Measurements from ENCODE around the gene CALCOCO2. TPM values are rescaled to one million over a fixed set of nuclear protein-coding genes. Genes with fewer than 3 reads are reported as not detected.
"Not testable (repeated sequence)": the region's sequence is repeated elsewhere in the genome, so short reads cannot be mapped to it uniquely, and the experiment has no call there.

CALCOCO2 gene
- total RNA-seq, 2 donors from 2014 or later: 146 to 181 TPM

- intact Hi-C loops (cut with DNase I): no loop called here
- no peak for DNase-seq (ENCODE audit: low spot score)
Observed at GRCh38 chr17:48868916-48869500, 38.2 kb downstream of the CALCOCO2 start.

DNA sequence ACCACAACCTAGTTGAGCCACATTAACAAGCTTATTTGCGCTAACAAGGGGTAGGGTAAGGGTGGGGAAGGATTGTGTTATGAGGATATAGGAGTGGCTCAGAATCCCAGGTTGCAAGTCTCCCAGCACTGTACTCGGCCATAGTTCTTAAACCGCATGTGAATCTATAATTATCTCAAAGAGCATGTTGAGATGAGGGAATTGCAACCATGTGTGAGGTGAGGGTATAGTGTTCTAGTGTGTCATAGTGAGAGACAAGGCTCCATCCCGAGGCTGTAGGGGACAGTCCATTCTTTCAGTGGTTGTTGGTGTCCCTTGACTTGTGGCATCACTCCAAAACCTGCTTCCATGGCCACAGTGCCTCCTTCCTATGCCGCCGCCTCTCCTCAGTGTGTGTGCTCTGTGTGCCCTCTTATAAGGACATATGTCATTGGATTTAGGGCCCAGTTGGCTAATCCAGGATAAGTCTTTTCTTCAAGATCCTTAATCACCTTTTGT, 39.0 kb downstream of the CALCOCO2 start:
- no peak for DNase-seq (ENCODE audit: low spot score)
- intact Hi-C loops (cut with DNase I): loop anchor here in 1 of 2 donors (10.0 kb wide), 2 partner anchors 145 to 195 kb away; partner anchors contain the start of genes HOXB13, PRAC1 and PRAC2

- intact Hi-C loops (cut with DNase I): loop anchor here in 1 of 2 donors (10.0 kb wide), 2 partner anchors 146 to 196 kb away; partner anchors contain the start of genes HOXB13, PRAC1 and PRAC2
- no peak for DNase-seq (ENCODE audit: low spot score)
Observed at GRCh38 chr17:48871035-48871550, 40.3 kb downstream of the CALCOCO2 start.

DNA sequence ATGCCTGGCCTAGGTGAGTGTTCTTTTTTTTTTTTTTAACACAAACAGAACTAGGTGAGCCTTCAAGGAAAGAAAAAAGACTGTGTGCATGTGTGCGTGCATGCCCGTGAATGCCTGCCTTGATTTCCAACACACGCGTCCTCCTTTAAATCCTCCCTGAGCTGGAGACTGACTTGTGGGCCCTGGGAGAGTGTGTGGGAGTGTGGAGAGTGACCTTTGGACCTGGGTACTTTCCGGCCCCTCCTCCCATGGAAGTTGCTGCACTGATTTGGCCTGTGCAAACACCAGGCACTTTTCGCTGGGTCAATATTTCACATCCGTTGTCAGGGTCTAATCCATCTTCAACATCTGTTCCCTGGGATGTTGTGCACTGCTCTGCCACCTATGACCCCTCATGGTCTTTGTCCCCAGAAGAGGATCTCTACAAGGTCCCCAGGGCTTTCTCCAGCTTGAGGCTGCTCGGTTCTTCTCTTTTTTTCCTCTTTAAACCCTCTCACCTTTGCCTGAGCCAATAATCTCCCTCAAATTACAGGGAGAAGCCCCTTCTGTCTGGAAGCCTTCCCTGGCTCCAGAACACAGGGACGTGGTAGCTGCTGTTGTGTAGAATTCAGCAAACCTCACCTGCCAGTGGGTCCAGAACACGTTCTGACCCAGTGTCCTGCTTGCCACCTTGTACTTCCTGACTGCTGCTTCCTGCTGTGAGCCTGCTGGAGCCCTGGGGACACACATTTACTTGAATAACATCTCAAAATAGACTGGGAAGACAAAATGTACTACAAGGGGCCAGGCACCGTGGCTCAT, 40.9 kb downstream of the CALCOCO2 start:
- intact Hi-C loops (cut with DNase I): loop anchor here in 1 of 2 donors (10.0 kb wide), 2 partner anchors 147 to 197 kb away; partner anchors contain the start of genes HOXB13, PRAC1 and PRAC2
- no peak for DNase-seq (ENCODE audit: low spot score)

DNA sequence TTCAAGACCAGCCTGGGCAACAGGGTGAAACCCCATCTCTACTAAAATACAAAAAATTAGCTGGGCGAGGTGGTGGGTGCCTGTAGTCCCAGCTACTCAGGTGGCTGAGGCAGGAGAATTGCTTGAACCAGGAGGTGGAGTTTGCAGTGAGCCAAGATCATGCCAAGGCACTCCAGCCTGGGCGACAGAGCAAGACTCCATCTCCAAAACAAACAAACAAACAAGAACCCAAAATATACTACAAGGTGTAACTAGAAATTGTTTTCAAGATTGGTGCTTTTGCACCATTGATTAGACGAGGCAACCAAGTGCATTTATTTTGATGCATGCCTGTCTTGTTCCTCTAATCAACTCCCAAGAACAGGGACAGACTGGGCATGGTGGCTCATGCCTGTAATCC, 41.6 kb downstream of the CALCOCO2 start:
- not testable (repeated sequence) for DNase-seq (ENCODE audit: low spot score)
- intact Hi-C loops (cut with DNase I): loop anchor here in 1 of 2 donors (10.0 kb wide), 2 partner anchors 148 to 198 kb away; partner anchors contain the start of genes HOXB13, PRAC1 and PRAC2

GRCh38 chr17:48873209-48873608, 42.4 kb downstream of the CALCOCO2 start:
- DNase-seq (ENCODE audit: low spot score): no peak

DNA sequence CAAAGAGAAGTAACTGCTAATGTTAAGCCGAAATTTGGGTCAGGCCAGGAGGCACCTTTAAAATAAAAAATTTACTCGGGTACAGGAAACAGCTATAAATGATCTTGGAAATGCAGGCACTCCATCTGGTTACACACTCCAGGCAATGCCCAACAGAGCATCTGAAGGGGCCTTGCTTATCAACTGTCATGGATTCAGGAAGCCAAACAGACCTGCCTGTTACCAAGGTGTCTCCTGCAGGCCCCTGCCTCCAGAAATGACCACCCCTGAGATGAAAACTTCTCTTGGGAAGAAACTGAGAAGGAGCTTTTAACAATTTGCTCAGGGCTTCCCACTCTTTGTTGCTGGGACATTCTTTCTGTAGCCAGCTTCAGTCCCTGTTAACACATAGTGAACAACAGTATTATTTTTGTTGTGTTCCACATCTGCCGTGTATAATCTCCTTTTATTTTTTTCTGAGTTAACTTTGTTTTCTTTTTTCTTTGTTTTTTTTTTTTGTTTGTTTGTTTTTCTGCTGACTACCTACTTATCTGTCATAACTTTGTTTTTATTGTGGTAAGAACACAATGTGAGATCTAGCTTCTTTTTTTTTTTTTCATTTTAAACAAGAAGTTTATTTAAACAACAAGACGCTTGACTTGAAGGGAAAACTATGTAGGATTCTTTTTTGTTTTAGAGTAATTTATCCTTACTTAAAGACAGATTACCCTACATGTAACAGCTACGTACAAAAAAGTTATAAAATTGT, 43.0 kb downstream of the CALCOCO2 start:
- intact Hi-C loops (cut with DNase I): loop anchor here in 1 of 2 donors (10.0 kb wide), 2 partner anchors 149 to 199 kb away; partner anchors contain the start of genes HOXB13, PRAC1 and PRAC2
- DNase-seq (ENCODE audit: low spot score): no peak

More at GRCh38 chr17:48873209-48873608, 42.4 kb downstream of the CALCOCO2 start:
- intact Hi-C loops (cut with DNase I): loop anchor here in 1 of 2 donors (10.0 kb wide), 2 partner anchors 148 to 198 kb away; partner anchors contain the start of genes HOXB13, PRAC1 and PRAC2

GRCh38 chr17:48878920-48879898, 48.4 kb downstream of the CALCOCO2 start:
- no peak for DNase-seq (ENCODE audit: low spot score)
- intact Hi-C loops (cut with DNase I): loop anchor here (5.0 to 10.0 kb wide), 4 partner anchors 62 to 204 kb away; partner anchors contain the start of genes PRAC1 (in 2 of the 2), PRAC2 (in 2 of the 2), TTLL6 (in 2 of the 2) and HOXB13 (in 1 of the 2)

GRCh38 chr17:48882272-48882671, 51.4 kb downstream of the CALCOCO2 start:
- intact Hi-C loops (cut with DNase I): loop anchor here (5.0 to 10.0 kb wide), 2 partner anchors 80 to 153 kb away; no protein-coding TSS in a partner anchor

DNA sequence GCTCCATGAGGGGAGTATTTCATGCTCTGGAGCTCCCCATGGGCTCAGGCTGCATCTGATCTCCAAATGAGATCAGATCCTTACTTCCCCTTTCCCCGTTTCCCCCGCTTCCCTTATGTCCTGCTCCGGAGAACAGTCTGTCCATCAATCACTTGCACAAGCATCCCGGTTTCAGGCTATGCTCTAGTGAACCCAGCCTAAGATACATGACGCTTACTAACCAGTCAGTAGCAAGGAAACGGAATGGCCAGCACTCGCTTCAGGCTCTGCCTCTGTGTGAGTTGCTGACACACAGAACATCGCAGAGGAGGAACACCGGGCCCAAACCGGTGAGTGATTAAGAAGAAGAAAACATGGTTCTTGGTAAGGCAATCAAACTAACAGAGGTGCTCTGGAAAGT, 52.3 kb downstream of the CALCOCO2 start:
- DNase-seq (ENCODE audit: low spot score): no peak
- intact Hi-C loops (cut with DNase I): loop anchor here (5.0 to 10.0 kb wide), 2 partner anchors 81 to 152 kb away; no protein-coding TSS in a partner anchor

More at GRCh38 chr17:48882272-48882671, 51.4 kb downstream of the CALCOCO2 start:
- no peak for DNase-seq (ENCODE audit: low spot score)

- DNase-seq (ENCODE audit: low spot score): no peak
- intact Hi-C loops (cut with DNase I): loop anchor here in 1 of 2 donors (5.0 kb wide), 1 partner anchor 302 kb away; no protein-coding TSS in a partner anchor
Observed at GRCh38 chr17:48890086-48890485, 59.3 kb downstream of the CALCOCO2 start.

DNA sequence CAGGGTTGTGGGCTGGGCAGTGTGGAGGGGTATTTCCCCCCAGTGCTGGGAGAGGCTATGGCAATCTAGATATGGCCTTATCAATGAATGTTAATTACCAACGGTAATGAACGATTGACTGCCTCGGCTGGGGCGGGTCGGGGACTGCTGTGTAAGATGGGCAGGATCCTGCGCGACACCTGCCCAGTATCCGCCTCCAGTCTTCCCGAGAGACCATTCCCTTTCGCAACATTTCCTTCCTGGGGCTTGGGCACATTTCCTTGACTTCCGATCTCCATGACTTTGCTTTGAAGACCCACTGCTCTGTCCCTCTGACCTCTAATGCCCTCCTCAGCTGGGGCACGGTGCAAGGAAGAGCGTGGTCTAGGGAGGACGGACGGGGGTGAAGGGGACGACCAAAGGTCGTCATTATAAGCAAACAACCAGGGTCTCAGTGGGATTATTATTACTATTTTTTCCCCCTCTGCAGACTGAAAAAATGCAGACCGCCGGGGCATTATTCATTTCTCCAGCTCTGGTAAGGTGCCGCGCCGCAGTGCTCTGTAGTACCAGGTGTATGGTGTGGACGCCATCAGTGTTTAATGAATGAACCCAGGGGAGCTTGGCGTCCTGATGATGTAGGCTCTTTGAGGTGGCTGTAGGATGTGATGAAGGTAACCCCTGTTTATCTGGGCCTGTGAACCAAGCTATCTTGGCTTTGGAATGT, 62.3 kb downstream of the CALCOCO2 start:
- intact Hi-C loops (cut with DNase I): loop anchor here in 1 of 2 donors (5.0 kb wide), 1 partner anchor 299 kb away; no protein-coding TSS in a partner anchor
- DNase-seq (ENCODE audit: low spot score): peak; percentile 66

DNA sequence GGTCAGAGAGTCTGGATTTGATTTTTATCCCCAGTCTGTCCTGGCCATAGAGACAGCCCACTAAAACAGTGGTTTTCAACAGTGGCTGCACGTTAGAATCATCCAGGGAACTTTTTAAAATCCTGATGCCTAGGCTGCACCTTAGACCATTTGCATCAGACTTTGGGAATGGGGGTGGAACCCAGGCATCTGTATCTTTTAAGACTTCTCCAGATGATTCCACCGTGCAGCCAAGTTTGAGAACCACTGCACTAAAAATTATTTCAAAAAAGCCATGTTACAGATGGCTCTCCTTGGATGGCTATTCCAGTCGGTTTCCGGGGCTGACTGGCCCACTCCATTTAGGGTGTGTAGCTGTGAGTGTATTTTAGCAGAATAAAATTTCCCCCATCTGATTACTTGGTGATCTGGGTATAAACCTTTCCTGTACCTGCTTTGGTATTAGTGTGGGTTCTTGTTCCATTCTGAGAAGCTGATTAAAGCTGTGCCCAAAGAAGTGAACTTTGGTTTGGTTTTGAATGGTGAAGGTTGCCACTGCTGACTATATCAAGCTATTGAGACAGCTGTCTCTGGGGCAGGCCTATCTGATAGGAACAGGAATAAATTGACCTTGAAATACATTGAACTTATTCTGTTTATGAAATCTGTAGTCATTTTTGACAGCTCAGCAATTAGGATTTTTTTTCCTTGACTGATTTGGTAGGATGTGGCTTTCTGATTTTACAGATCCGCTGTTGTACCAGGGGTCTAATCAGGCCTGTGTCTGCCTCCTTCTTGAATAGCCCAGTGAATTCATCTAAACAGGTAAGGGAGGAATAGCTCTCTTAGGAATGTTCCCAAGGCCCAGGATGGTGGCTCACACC, 63.0 kb downstream of the CALCOCO2 start:
- DNase-seq (ENCODE audit: low spot score): peak; percentile 15
- intact Hi-C loops (cut with DNase I): loop anchor here in 1 of 2 donors (5.0 kb wide), 1 partner anchor 298 kb away; no protein-coding TSS in a partner anchor

DNA sequence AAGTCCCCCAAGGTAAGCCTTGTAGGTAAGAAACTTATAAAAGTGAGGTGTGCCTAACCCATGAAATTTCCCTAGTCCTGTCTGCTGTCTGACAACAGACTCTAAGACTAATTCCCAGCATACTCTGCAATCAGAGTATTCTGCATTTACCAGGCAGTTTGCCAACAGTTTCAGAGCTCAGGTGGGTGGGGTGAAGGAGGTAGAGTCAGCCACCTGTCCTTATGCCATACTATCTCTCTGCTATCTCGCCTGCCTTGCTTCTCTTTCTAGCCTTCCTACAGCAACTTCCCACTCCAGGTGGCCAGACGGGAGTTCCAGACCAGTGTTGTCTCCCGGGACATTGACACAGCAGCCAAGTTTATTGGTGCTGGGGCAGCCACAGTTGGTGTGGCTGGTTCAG, 64.1 kb downstream of the CALCOCO2 start:
- intact Hi-C loops (cut with DNase I): loop anchor here in 1 of 2 donors (5.0 kb wide), 1 partner anchor 297 kb away; no protein-coding TSS in a partner anchor
- peak; percentile 48 for DNase-seq (ENCODE audit: low spot score)

- intact Hi-C loops (cut with DNase I): loop anchor here in 1 of 2 donors (10.0 kb wide), 1 partner anchor 134 kb away; no protein-coding TSS in a partner anchor
- DNase-seq (ENCODE audit: low spot score): no peak
Observed at GRCh38 chr17:48901241-48901640, 70.4 kb downstream of the CALCOCO2 start.
